NCI-H1417 (cell line): Measurements from ENCODE around the gene MXRA7.
"Not testable (repeated sequence)": the region's sequence is repeated elsewhere in the genome, so short reads cannot be mapped to it uniquely, and the experiment has no call there.

Experiments used
- DNase-seq, 3 experiments: peaks; one replicate each; lab custom pipeline; 2025; lab: John Stamatoyannopoulos, UW

Gene MXRA7

GRCh38 chr17:76716146-76716838, 5.5 kb upstream of the MXRA7 start:
- DNase-seq: no peak

- DNase-seq: no peak
These were observed 4.7 kb upstream of the MXRA7 start for GRCh38 chr17:76715496-76715830.

GRCh38 chr17:76714822-76715495, 4.2 kb upstream of the MXRA7 start:
- DNase-seq: peak; percentile 15 to 75 (median 63)

GRCh38 chr17:76714336-76714735, 3.6 kb upstream of the MXRA7 start:
- DNase-seq: no peak

GRCh38 chr17:76713765-76714164, 3.0 kb upstream of the MXRA7 start:
- DNase-seq: no peak

GRCh38 chr17:76712321-76712720, 1.6 kb upstream of the MXRA7 start:
- DNase-seq: not testable (repeated sequence)

GRCh38 chr17:76709951-76710862, 558 bp downstream of the MXRA7 start:
- DNase-seq: peak in 2 of 3 experiments; percentile 40 to 44

- peak; percentile 41 to 80 (median 70) for DNase-seq
These were observed 1.5 kb downstream of the MXRA7 start for GRCh38 chr17:76709077-76709950.

- DNase-seq: peak in 1 of 3 experiments; percentile 49
These were observed 2.6 kb downstream of the MXRA7 start for GRCh38 chr17:76707985-76708807.

GRCh38 chr17:76706817-76707216, 3.9 kb downstream of the MXRA7 start:
- no peak for DNase-seq

- no peak for DNase-seq
These were observed 6.0 kb downstream of the MXRA7 start for GRCh38 chr17:76704805-76705204.

GRCh38 chr17:76702941-76703637, 7.7 kb downstream of the MXRA7 start:
- no peak for DNase-seq

GRCh38 chr17:76702076-76702475, 8.7 kb downstream of the MXRA7 start:
- no peak for DNase-seq

- DNase-seq: no peak
These were observed 9.2 kb downstream of the MXRA7 start for GRCh38 chr17:76701471-76701967.

GRCh38 chr17:76700617-76701470, 9.9 kb downstream of the MXRA7 start:
- peak; percentile 66 to 78 (median 76) for DNase-seq

GRCh38 chr17:76700270-76700616, 10.5 kb downstream of the MXRA7 start:
- DNase-seq: peak in 1 of 3 experiments; percentile 66

GRCh38 chr17:76698466-76698977, 12.2 kb downstream of the MXRA7 start:
- DNase-seq: not testable (repeated sequence)

GRCh38 chr17:76697702-76698465, 12.9 kb downstream of the MXRA7 start:
- DNase-seq: peak; percentile 54 to 89 (median 72)
